Fibroblast of the aortic adventitia (primary cell): ENCODE measurements around the gene CD7. TPM values are rescaled to one million over a fixed set of nuclear protein-coding genes. Genes with fewer than 3 reads are reported as not detected.

Experiments used
- DNase-seq: peaks from one replicate; pipeline ENCODE4 v3.0.0-alpha.2; 2010; ENCODE audit warnings: low read depth
- H3K4me3 ChIP-seq: 2 replicates; pipeline ENCODE4 v1.5.1; 2011; ENCODE audit warnings: low read depth, mild to moderate bottlenecking, control low read depth, low read length, moderate library complexity
- total RNA-seq: library from RNA; depleted of rRNA; stranded (reverse); fragments of >200 nt; gene quantifications from 2 replicates; pipeline ENCODE4 v1.2.3, GENCODE V29; 2012; ENCODE audit warnings: low replicate concordance
- TF ChIP-seq, protein P1 (sequence below): IDR thresholded peaks from 2 replicates; pipeline ENCODE4 v1.5.1; 2011; ENCODE audit warnings: mild to moderate bottlenecking, low read length, control low read depth, inconsistent platforms; ENCODE audit not compliant: insufficient read depth

CD7 gene
- total RNA-seq, 1 donor = not detected

DNA sequence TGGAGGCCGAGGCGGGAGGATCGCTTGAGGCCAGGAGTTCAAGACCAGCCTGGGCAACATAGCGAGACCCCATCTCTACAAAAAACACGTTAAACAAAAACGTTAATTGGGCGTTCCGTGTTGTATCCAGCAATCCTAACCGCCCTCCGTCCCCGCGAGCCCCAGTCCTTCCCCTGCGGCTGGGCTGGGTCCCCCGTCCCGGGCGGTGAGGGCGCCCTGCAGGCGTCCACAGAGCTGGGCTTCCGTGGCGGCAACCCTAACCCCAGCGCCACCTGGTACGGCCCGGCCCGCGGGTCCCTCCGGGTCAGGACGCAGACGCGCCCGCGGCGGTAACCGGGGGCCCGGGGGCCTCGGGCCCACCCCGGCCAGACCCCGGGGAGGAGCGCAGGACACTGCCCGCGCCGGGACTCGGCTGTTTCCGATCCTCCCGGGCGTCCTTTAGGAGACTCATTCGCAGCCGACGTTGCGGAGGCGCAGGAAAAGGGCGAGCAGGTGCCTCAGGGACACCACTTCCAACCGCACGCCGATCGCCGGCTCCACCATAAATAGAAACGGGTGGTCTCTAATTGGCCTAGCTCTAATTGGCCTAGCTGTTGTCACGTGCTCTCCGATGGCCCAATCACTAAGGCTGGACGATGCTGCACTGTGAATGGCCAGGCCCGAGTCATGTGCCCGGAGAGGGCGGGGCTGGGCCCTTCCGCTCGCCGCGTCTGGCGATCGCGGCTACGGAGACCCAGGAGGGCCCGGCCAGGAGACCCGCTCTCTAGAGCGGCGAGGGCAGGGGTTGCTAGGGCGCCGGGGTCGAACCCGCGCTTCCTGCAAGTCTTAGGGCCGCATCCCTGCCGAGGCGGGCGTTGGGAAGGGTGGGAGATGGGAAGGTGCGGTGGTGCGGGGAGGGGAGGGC, 24.9 kb downstream of the CD7 start:
- peak; percentile 98 for DNase-seq
- peak overlapping the region; percentile 81 for H3K4me3 ChIP-seq
- TF ChIP-seq, protein P1, sequence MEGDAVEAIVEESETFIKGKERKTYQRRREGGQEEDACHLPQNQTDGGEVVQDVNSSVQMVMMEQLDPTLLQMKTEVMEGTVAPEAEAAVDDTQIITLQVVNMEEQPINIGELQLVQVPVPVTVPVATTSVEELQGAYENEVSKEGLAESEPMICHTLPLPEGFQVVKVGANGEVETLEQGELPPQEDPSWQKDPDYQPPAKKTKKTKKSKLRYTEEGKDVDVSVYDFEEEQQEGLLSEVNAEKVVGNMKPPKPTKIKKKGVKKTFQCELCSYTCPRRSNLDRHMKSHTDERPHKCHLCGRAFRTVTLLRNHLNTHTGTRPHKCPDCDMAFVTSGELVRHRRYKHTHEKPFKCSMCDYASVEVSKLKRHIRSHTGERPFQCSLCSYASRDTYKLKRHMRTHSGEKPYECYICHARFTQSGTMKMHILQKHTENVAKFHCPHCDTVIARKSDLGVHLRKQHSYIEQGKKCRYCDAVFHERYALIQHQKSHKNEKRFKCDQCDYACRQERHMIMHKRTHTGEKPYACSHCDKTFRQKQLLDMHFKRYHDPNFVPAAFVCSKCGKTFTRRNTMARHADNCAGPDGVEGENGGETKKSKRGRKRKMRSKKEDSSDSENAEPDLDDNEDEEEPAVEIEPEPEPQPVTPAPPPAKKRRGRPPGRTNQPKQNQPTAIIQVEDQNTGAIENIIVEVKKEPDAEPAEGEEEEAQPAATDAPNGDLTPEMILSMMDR = no peak

DNA sequence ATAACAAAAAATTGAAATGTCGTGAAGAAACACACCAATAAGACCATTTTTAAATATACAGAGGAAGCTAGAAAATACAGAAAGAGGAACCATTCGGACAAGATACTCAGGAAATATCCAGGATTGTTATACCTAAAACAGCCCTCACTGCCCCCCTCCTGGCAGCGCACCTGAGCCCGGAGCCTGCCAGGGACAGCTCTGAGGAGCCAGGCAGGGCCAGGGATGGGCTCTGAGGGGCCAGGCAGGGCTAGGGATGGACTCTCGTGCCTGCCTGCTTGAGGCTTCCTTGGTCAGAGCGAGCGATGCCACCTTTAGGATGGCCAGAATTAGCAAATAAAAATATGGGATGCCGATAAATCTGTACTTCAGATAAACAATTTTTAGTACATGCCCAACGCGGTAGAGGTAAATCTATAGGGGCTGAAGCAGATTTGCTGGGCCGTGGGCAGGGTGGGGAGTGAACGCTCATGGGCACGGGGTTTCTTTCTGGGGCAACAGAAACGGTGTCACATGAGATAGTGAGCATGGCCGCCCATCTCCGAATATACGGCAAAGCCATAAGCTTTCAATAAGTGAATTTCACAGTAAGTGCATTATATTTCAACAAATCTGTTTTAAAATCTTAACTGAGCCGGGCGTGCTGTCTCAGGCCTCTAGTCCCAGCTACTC, 25.7 kb downstream of the CD7 start:
- peak overlapping the region; percentile 81 for H3K4me3 ChIP-seq
- no peak for DNase-seq
- TF ChIP-seq, protein P1 = no peak

DNA sequence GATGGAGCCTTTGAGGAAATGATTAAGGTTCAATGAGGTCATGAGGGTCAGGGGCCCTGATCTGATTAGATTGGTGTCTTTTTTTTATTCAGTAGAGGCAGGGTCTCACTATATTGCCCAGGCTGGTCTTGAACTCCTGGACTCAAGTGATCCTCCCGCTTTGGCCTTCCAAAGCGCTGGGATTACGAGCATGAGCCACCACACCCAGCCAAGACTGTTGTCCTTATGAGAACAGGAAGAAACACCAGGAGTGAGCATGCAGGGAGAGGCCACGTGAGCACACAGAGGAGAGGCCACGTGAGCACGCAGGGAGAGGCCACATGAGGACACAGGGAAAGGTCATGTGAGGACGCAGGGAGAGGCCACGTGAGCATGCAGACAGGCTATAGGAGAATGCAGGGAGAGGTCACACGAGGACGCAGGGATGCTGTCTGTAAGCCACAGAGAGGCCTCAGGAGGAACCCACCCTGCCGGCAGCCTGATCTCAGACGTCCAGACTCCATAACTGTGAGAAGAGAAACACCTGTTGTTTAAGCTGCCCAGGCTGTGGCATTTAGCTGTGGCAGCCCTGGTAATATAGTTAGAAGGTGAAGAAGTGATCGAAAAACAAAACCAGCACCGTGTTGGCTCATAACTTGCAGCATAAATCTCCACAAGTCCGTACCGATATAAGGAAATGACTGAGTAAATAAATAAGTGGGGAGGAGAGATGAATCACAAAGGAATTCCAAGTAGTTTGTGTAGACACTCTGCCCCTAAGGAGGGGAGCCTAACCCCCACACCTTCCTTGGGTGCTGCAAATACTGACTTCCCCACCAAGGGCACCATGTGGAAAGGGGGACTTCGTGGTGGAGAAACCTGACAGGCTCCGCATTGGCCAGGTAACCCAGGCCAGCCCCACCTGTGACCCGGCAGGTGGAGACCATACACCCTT, 29.3 kb downstream of the CD7 start:
- H3K4me3 ChIP-seq = no peak overlapping the region
- peak; percentile 75 for DNase-seq
- TF ChIP-seq, protein P1 = no peak

DNA sequence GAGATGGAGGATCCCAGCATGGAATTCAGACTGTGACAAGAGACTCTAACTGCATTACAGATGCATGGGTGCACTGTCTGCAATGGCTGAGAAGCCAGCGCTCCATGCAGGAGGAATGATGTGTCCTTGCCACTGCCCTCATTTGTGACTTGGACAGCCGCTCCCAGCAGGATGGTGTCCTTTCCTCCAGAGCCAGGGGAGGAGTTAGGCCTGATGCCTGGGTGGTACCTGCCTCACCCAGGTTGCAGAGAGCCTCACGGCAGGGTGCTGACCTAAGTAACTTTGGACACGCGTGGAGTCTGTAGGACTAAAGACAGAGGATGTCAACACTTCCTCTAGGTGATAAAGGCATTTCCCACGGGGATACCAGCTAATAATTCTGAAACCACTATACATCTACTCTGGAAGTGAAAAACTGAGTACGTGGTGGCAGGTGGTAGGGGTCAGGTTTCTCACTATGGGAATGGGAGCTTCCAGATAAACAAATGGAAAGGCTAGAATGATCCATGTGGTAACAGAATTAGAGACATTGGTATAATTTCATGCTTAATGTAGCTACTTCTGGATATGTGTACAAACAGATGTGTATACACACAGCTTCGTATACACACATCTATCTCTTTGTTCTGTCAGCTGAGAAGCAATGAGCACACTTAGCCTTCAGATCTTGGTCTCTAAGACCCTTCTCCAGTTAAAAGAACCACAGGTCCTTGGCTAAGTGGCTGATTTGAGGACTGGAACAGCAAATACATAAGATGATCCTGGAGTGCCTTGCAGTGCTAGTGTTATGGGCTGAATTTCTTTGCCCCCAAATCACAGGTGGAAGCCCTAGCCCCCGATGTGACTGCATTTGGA, 30.2 kb downstream of the CD7 start:
- no peak overlapping the region for H3K4me3 ChIP-seq
- no peak for DNase-seq
- TF ChIP-seq, protein P1 = no peak

DNA sequence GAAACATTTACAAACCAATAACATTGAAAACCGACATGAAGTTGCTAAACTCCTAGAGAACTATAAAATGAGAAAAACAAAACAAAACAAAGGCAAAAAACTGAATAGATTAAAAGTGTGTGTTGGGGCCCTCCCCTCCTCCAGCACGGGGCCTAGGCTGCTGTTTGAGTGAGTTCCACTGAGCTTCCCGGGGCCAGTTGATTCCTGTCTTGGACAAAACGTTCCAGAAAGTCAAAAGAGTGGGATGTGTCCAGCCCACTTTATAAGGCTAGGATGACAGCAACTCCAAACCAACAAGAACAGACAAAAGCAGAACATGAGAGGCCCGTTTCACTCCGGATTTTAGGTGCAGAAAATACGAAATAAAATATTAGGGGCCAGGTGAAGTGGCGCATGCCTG, 32.3 kb downstream of the CD7 start:
- no peak overlapping the region for H3K4me3 ChIP-seq
- TF ChIP-seq, protein P1 = no peak
- no peak for DNase-seq
